GM21786 (cell line): ENCODE measurements around the gene KIF5B.
"Not testable (repeated sequence)": the region's sequence is repeated elsewhere in the genome, so short reads cannot be mapped to it uniquely, and the experiment has no call there.

ENCODE experiments used
- ATAC-seq: cut with Tn5 transposase; IDR thresholded peaks from one replicate; pipeline ENCODE4 v1.9.1; 2021; ENCODE audit not compliant: unreplicated experiment

Gene KIF5B

DNA sequence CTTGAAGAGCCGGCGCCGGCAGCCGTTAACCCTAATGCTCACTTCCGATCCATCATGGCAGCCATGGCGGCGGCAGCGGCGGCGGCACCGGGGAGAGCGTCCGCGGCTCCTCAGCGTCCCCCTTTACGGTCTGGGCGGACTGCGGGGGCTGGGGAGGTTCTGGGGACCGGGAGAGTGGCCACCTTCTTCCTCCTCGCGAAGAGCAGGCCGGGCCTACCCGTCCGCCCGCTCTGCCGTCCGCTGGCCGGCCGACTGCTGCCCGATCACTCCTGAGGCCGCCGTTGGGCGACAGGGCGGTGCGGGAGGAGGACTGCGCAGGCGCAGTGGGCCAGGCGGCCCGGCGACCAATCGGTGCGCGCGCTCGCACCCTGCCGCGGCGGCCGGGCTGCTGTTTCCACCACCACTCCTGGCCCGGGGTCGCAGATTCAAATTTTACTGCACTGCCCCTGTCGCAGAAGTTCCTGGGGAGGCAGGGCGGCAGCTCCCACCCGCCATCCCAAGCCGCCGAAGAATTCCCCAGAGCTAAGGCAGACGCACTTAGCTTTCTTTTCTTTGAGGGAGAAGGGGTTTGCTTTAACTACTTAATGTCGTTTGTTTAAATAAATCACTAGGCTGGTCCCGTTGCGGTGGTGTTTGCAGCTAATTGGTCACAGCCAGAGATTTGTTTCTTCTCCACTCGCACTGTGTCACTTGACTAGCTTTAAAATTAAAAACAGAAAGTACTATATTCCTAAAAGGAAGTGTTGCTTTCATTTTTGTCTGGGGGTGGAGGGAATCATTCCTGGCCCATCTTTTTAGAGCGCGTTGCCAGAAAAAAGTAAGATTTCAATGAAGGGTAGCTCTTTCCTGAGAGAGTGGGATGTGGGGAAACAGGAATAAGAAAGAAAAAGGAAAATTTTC is at the start of gene KIF5B:
Gene KIF5B, minus strand, starts transcription at position 290 of the 900 bp plus-strand sequence. CDS start 452 bp downstream, outside the sequence.
- peak; percentile 86 for ATAC-seq

DNA sequence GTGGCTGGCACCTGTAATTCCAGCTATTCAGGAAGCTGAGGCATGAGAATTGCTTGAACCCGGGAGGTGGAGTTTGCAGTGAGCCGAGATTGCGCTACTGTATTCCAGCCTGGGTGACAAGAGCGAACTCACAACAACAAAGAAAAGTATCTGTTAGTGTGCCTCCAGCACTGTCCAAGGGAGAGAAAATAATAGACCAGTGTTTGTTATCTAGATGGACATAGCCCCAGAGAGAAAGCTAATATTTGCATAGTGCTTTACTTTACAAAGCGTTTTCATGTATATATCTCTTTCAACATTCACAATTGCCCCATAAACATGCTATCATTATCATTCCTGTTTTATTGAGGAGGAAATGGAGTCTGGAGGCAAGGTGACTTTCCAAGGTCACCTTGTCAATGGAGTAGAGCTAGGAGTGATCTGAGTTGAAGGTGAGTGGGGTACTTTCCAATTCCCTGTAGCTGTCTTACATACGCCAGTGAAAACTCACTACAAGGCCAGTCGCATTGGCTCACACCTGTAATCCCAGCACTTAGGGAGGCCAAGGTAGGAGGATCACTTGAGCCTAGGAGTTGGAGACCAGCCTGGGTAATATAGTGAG is 49.7 kb upstream of the KIF5B start:
- ATAC-seq: no peak

DNA sequence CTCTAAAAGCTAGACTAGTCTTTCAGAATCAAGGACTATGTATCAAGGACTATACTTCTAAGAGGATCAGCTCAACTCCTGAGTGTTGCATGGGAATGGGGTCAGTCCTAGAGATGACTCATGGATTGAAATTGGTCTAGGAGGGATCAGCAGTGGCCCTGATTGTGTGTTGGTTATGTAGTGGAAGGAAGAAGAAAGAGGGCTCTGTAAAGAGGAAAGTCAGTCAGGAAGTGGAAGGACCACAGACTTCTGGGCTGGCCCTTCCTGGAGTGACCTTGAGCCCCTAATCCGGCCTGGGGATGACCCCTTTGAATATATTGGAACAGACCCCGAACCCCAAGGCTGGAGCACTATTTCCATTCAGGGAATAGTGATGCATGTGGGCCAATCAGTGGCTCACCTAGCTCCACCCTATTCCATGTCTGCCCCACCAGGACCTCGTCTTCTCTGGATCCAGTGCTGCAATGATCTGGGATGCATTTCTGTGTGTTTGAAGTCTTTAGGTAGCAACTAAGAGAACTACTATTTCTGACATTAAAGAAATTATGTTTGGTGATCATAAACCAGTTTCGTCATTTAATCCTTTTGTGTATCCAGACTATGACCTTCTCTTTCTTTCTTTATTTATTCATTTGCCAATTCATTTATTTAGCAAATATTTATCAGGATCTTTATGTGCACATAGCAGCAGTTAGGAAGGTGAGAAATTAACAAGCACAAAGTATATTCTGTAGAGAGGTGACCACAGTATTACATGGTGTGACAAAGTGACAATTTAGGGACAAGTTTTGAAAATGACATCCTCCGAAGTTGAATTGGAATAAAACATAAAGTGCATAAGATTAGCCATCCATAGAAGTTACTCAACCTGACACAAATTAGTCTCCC is 48.6 kb upstream of the KIF5B start:
- ATAC-seq: no peak

- no peak for ATAC-seq
These were observed 48.0 kb upstream of the KIF5B start for GRCh38 chr10:32104181-32104580.

GRCh38 chr10:32103721-32104120 is 47.5 kb upstream of the KIF5B start:
- no peak for ATAC-seq

- ATAC-seq: not testable (repeated sequence)
These were observed 42.5 kb upstream of the KIF5B start for GRCh38 chr10:32098566-32099259.

DNA sequence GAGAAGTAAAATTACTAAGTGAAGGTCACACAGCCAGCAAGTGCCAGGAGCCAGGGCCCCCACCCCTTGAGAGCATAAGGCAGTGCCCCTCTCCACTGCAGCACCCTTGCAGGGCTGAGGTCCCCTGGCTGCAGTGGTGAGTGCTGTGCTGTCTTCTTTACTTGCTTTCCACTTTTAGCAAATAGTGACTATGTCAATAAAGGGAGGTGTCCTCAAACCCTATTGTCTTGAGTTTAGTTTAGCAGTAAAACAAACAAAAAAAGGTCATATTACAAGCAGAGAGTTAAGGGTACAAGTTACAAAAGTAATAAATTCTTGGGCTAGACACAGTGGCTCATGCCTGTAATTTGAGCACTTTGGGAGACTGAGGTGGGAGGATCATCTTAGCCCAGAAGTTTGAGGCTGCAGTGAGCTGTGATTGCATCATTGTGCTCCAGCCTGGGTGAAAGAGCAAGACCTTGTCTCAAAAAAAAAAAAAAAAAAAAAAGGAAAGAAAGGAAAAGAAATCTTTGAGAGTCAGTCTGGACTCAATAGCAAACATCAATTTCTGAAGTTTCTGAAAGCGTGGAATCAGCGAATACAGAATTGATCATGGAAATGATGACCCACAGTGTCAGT is 39.0 kb upstream of the KIF5B start:
- ATAC-seq: no peak

DNA sequence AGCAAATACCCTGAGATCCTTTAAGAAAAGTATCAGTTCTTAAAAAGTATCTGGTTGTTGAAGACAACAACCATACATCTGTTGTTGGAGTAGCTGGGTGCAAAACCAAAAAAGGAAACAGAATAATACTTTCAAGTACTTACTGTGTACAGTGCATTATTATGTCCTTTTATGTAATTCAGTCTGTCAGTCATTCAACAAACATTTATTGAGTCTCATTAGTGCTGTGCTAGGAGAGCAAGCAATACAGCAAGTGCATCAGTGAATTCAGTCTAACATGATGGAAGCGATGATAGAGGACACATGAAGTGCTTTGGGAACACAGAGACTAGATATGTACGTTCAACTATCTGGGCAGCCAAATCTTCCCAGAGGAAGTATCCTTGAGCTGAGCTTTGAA is 37.4 kb upstream of the KIF5B start:
- no peak for ATAC-seq

DNA sequence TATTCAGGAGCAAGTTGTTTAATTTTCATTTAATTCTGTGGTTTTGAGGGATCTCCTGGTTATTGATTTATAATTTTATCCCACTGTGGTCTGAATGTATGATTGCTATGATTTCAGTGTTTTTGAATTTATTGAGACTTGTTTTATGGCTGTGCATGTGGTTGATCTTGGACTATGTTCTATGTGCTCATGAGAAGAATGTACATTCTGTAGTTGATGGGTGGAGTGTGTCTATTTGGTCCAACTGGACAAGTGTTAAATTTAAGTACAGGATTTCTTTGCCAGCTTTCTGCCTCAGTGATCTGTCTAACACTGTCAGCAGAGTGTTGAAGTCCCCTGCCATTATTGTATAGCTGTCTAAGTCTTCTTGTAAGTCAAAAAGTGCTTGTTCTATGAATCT is 34.8 kb upstream of the KIF5B start:
- ATAC-seq: no peak

GRCh38 chr10:32084185-32084851 is 28.1 kb upstream of the KIF5B start:
- ATAC-seq: no peak

- ATAC-seq: no peak
These were observed 21.8 kb upstream of the KIF5B start for GRCh38 chr10:32077896-32078485.

- no peak for ATAC-seq
These were observed 17.4 kb upstream of the KIF5B start for GRCh38 chr10:32073659-32074058.

- ATAC-seq: no peak
These were observed 16.9 kb upstream of the KIF5B start for GRCh38 chr10:32073128-32073527.

DNA sequence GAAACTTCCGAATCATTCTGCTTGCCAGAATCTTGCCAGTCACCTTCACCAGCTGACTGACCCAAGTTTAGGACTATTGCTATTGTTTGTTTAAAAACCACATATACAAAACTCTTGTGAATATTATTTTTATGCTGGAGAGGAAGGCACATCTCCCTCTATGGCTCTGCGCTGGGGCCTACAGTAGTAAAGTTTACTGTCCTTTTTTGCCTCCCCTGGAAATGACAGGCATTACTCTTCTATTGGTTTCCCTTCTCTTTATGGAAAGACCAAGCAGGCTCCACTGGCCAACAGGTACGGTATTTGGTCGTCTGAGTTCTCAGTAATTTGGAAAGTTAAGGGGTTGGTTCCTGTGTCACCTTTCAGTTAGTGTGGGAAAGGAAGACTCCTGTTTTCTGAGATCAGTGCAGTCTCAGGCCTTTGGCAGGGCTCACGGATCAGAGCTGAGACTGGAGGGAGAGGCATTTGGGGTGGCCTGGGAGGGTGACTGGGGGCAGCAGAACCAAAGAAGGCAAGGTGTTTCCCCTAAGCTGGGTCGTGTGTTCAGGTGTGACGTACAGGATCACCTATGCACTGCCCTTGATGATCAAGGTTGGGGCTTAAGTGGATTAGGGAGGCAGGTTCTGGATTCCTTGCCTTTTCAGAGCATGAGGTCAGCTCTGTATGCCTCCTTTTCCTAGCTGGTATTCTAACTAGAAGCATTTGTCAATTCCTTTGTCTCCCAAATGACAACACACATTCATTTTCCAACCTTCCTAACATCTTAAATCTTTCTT is 16.0 kb upstream of the KIF5B start:
- ATAC-seq: no peak

DNA sequence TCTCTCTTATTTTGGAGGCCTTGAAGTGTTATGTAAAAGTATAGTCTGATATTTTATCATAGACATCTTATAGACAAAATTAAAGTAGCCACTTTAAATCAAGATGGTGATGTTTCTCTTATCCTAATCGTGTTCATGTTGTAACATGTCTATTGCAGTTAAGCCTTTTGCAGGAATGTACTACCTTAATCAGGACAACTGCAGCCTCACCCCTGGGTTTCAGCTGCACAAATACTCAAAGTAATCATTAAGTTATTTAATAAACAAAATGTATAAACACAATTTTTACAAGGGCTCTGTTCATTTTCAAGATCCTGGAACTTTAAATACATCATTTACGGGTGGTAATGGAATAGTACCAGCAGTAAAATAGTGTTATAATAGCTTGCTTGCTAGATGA is 14.4 kb upstream of the KIF5B start:
- no peak for ATAC-seq

DNA sequence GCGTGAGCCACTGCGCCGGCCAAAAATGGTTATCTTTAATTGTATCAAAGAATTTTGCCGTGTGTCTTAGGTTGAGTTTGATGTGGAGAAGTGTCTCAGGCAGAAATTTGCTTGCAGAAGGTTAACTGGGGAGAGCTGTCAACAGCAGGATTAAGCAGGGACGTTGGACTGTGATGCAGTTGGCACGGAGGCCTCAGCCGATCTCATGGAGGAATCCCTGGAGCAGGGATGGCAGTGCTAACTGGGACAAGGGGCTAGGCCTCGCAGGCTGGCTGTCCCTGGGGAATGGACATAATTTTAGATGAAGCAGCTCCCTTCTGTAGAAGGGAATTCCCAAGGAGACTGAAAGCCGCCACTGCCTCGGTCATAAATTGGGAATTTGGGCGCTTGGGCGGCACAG is 12.3 kb upstream of the KIF5B start:
- ATAC-seq: no peak

DNA sequence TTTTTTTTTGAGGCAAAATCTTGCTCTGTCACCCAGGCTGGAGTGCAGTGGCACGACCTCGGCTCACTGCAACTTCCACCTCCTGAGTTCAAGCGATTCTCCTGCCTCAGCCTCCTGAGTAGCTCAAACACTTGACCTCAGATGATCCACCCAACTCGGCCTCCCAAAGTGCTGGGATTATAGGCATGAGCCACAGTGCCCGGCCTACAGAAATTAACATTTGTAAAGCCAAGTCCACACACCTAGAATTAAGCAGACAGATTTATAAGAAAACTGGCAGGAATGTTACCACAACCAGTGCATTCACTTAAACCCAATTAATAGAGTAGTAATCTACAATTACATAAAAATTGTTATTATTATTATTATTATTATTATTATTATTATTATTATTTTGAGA is 11.7 kb upstream of the KIF5B start:
- ATAC-seq: not testable (repeated sequence)

- no peak for ATAC-seq
These were observed 9.6 kb upstream of the KIF5B start for GRCh38 chr10:32065856-32066255.

DNA sequence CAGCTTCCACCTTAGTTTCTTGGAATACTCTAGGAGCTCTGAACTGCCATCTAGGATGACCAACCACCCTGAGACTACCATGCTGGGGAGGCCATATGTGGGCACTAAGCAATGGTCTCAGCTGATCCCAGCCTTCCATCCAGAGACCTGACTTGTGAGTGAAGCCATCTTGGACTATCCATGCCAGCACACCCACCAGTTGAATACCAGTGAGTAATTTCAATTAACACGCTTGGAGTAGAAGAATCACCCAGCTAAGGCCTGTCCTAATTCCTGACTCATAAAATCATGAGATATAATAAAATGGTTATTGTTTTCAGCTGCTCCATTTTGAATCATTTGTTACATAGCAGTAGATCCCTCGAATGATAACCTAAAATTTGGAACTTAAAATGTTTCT is 5.2 kb upstream of the KIF5B start:
- no peak for ATAC-seq
